Skeletal muscle satellite cell (primary cell): ENCODE measurements around the gene PSMD1.

Experiments
- H3K27me3 ChIP-seq: 2 replicates; pipeline ENCODE4 v1.7.0; 2013; ENCODE audit warnings: low read length; ENCODE audit not compliant: control insufficient read depth, insufficient read depth
- H3K36me3 ChIP-seq: 2 replicates; pipeline ENCODE4 v1.7.0; 2013; ENCODE audit warnings: mild to moderate bottlenecking, control low read depth, low read length; ENCODE audit not compliant: insufficient read depth
- H3K4me1 ChIP-seq: 2 replicates; pipeline ENCODE4 v1.7.0; 2013; ENCODE audit warnings: low read length; ENCODE audit not compliant: control insufficient read depth, insufficient read depth
- H3K4me2 ChIP-seq: 2 replicates; pipeline ENCODE4 v1.7.0; 2013; ENCODE audit warnings: mild to moderate bottlenecking, low read length
- H3K4me3 ChIP-seq: 2 replicates; pipeline ENCODE4 v1.7.0; 2013; ENCODE audit warnings: low read length
- H3K9ac ChIP-seq: 2 replicates; pipeline ENCODE4 v1.7.0; 2013; ENCODE audit warnings: mild to moderate bottlenecking, low read depth, low read length, moderate library complexity
- H3K9me3 ChIP-seq: replicated peaks from 2 replicates; pipeline ENCODE4 v1.7.0; 2013; ENCODE audit warnings: mild to moderate bottlenecking, control low read depth, low read length

Gene PSMD1

GRCh38 chr2:231183851-231184250 is 127.2 kb downstream of the PSMD1 start:
- Histone ChIP-seq H3K4me1 (peaks cover 48% of the 10 kb centered on the region), H3K36me3 (no peaks in the 10 kb centered on the region), H3K4me3 (no peak overlapping the region), H3K9ac (no peak overlapping the region), H3K27me3 (no peaks in the 10 kb centered on the region), H3K4me2 (no peak overlapping the region), H3K9me3 (no peaks in the 10 kb centered on the region)

- Histone ChIP-seq H3K36me3 (no peaks in the 10 kb centered on the region), H3K9ac (no peak overlapping the region), H3K4me1 (peaks cover 48% of the 10 kb centered on the region), H3K4me3 (no peak overlapping the region), H3K9me3 (no peaks in the 10 kb centered on the region), H3K4me2 (no peak overlapping the region), H3K27me3 (no peaks in the 10 kb centered on the region)
These were observed 127.7 kb downstream of the PSMD1 start for GRCh38 chr2:231184319-231184718.

- H3K27me3 ChIP-seq: no peaks in the 10 kb centered on the region
- H3K9ac ChIP-seq: no peak overlapping the region
- peaks cover 48% of the 10 kb centered on the region for H3K4me1 ChIP-seq
- H3K36me3 ChIP-seq: no peaks in the 10 kb centered on the region
- H3K4me3 ChIP-seq: no peak overlapping the region
- H3K9me3 ChIP-seq: no peaks in the 10 kb centered on the region
- H3K4me2 ChIP-seq: no peak overlapping the region
These were observed 128.5 kb downstream of the PSMD1 start for GRCh38 chr2:231185050-231185725.

- H3K9me3 ChIP-seq: no peaks in the 10 kb centered on the region
- H3K9ac ChIP-seq: no peak overlapping the region
- no peak overlapping the region for H3K4me2 ChIP-seq
- H3K36me3 ChIP-seq: no peaks in the 10 kb centered on the region
- H3K27me3 ChIP-seq: no peaks in the 10 kb centered on the region
- H3K4me1 ChIP-seq: peaks cover 53% of the 10 kb centered on the region
- H3K4me3 ChIP-seq: no peak overlapping the region
These were observed 129.2 kb downstream of the PSMD1 start for GRCh38 chr2:231185886-231186285.

- Histone ChIP-seq H3K9ac (no peak overlapping the region), H3K4me3 (no peak overlapping the region), H3K27me3 (no peaks in the 10 kb centered on the region), H3K4me1 (peaks cover 57% of the 10 kb centered on the region), H3K36me3 (no peaks in the 10 kb centered on the region), H3K9me3 (no peaks in the 10 kb centered on the region), H3K4me2 (no peak overlapping the region)
These were observed 129.7 kb downstream of the PSMD1 start for GRCh38 chr2:231186325-231186724.

- no peaks in the 10 kb centered on the region for H3K27me3 ChIP-seq
- no peaks in the 10 kb centered on the region for H3K36me3 ChIP-seq
- H3K4me1 ChIP-seq: peaks cover 52% of the 10 kb centered on the region
- H3K9ac ChIP-seq: peak overlapping the region; percentile 22
- H3K4me3 ChIP-seq: no peak overlapping the region
- no peak overlapping the region for H3K4me2 ChIP-seq
- H3K9me3 ChIP-seq: no peaks in the 10 kb centered on the region
These were observed 131.3 kb downstream of the PSMD1 start for GRCh38 chr2:231187736-231188505.

- Histone ChIP-seq H3K4me2 (no peak overlapping the region), H3K9me3 (no peaks in the 10 kb centered on the region), H3K4me3 (no peak overlapping the region), H3K27me3 (no peaks in the 10 kb centered on the region), H3K36me3 (no peaks in the 10 kb centered on the region), H3K9ac (no peak overlapping the region), H3K4me1 (peaks cover 52% of the 10 kb centered on the region)
These were observed 132.0 kb downstream of the PSMD1 start for GRCh38 chr2:231188506-231189170.

- Histone ChIP-seq H3K27me3 (no peaks in the 10 kb centered on the region), H3K9me3 (no peaks in the 10 kb centered on the region), H3K4me1 (peaks cover 52% of the 10 kb centered on the region), H3K9ac (no peak overlapping the region), H3K4me2 (no peak overlapping the region), H3K36me3 (no peaks in the 10 kb centered on the region), H3K4me3 (no peak overlapping the region)
These were observed 132.5 kb downstream of the PSMD1 start for GRCh38 chr2:231189171-231189530.

- Histone ChIP-seq H3K4me3 (peak overlapping the region; percentile 55), H3K4me2 (peak overlapping the region; percentile 77), H3K27me3 (no peaks in the 10 kb centered on the region), H3K9me3 (no peaks in the 10 kb centered on the region), H3K4me1 (peaks cover 52% of the 10 kb centered on the region), H3K36me3 (no peaks in the 10 kb centered on the region), H3K9ac (peak overlapping the region; percentile 70)
These were observed 133.2 kb downstream of the PSMD1 start for GRCh38 chr2:231189571-231190495.

GRCh38 chr2:231190531-231191197 is 134.0 kb downstream of the PSMD1 start:
- Histone ChIP-seq H3K9me3 (no peaks in the 10 kb centered on the region), H3K27me3 (no peaks in the 10 kb centered on the region), H3K4me3 (peak overlapping the region; percentile 55), H3K9ac (peak overlapping the region; percentile 70), H3K36me3 (no peaks in the 10 kb centered on the region), H3K4me2 (peak overlapping the region; percentile 77), H3K4me1 (peaks cover 44% of the 10 kb centered on the region)
